ENCODE results near the gene KRTAP9-2.

DNA sequence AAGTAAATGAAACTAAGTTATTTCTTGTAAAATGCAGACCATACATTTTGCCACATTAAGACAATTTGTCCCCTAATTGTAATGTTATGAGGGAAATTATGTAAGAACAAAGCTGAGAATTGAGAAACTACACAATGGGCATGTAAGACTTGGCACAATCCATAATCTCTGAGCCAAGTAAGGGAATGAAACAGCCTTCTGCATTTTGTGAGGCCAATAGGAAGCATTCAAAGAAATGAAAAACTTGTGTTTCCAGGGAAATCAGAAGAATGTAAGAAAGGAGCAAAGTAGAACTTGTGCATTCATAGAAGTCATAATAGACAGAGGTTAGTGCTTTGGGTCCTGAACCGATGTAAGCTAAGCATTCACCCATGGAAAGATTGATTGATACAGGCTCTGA is 24.8 kb downstream of the KRTAP9-2 start:
- TF ChIP-seq POLR2A (IDR thresholded peaks at IDR 0.05) = no peak
- TF ChIP-seq, protein P1, sequence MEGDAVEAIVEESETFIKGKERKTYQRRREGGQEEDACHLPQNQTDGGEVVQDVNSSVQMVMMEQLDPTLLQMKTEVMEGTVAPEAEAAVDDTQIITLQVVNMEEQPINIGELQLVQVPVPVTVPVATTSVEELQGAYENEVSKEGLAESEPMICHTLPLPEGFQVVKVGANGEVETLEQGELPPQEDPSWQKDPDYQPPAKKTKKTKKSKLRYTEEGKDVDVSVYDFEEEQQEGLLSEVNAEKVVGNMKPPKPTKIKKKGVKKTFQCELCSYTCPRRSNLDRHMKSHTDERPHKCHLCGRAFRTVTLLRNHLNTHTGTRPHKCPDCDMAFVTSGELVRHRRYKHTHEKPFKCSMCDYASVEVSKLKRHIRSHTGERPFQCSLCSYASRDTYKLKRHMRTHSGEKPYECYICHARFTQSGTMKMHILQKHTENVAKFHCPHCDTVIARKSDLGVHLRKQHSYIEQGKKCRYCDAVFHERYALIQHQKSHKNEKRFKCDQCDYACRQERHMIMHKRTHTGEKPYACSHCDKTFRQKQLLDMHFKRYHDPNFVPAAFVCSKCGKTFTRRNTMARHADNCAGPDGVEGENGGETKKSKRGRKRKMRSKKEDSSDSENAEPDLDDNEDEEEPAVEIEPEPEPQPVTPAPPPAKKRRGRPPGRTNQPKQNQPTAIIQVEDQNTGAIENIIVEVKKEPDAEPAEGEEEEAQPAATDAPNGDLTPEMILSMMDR (IDR thresholded peaks at IDR 0.05) = no peak

All from lower leg skin (tissue), 3 donors.